NT2/D1 (cell line): ENCODE results near the gene DCTD.

Source experiments
- DNase-seq: peaks from one replicate; pipeline ENCODE4 v3.0.0-alpha.2; 2011; ENCODE audit warnings: low read depth, low spot score
- H3K27me3 ChIP-seq: 2 replicates; pipeline ENCODE4 v1.6.0; 2011; ENCODE audit warnings: mild to moderate bottlenecking; ENCODE audit not compliant: insufficient read length, insufficient read depth
- H3K36me3 ChIP-seq: 2 replicates; pipeline ENCODE4 v1.6.1; 2011; ENCODE audit warnings: mild to moderate bottlenecking, low read length, mixed read lengths; ENCODE audit not compliant: insufficient read depth, insufficient read length
- H3K4me1 ChIP-seq: 2 replicates; pipeline ENCODE4 v1.5.1; 2011; ENCODE audit not compliant: insufficient read depth, insufficient read length
- H3K4me3 ChIP-seq: 2 replicates; pipeline ENCODE4 v1.5.1; 2011; ENCODE audit warnings: low read depth; ENCODE audit not compliant: insufficient read length
- H3K9ac ChIP-seq: 2 replicates; pipeline ENCODE4 v1.6.0; 2011; ENCODE audit warnings: low read depth; ENCODE audit not compliant: insufficient read length
- H3K9me3 ChIP-seq: 2 replicates; pipeline ENCODE4 v1.5.1; 2011; ENCODE audit warnings: mild to moderate bottlenecking, low read length; ENCODE audit not compliant: insufficient read depth
- SUZ12 ChIP-seq: IDR thresholded peaks from 2 replicates; pipeline ENCODE4 v1.6.1; 2011; ENCODE audit not compliant: insufficient read length, insufficient read depth; ENCODE audit errors: extremely low read depth
- YY1 ChIP-seq: IDR thresholded peaks from 2 replicates; pipeline ENCODE4 v1.6.1; 2011; ENCODE audit not compliant: insufficient read length, insufficient read depth
- ZNF274 ChIP-seq: IDR thresholded peaks from 2 replicates; pipeline ENCODE4 v1.6.1; 2011; ENCODE audit warnings: mild to moderate bottlenecking, low read depth, low read length

The DCTD gene

GRCh38 chr4:182920676-182921075 is 3.5 kb upstream of the DCTD start:
- no peaks in the 10 kb centered on the region for H3K36me3 ChIP-seq
- no peak for DNase-seq
- no peaks in the 10 kb centered on the region for H3K9me3 ChIP-seq
- peaks cover 5% of the 10 kb centered on the region for H3K27me3 ChIP-seq
- no peak overlapping the region for H3K4me3 ChIP-seq
- no peak overlapping the region for H3K9ac ChIP-seq
- TF ChIP-seq YY1 (no peak), SUZ12 (no peak), ZNF274 (no peak)
- H3K4me1 ChIP-seq, result peaks cover 2% of the 10 kb centered on the region

GRCh38 chr4:182918791-182919302 is 1.7 kb upstream of the DCTD start:
- Histone ChIP-seq H3K9me3 (no peaks in the 10 kb centered on the region), H3K4me1 (peaks cover 2% of the 10 kb centered on the region), H3K36me3 (peaks cover 15% of the 10 kb centered on the region), H3K27me3 (peaks cover 5% of the 10 kb centered on the region), H3K4me3 (no peak overlapping the region), H3K9ac (no peak overlapping the region)
- DNase-seq, result no peak
- TF ChIP-seq SUZ12 (no peak), YY1 (no peak), ZNF274 (no peak)

GRCh38 chr4:182918044-182918607 is 940 bp upstream of the DCTD start:
- H3K9me3 ChIP-seq, result no peaks in the 10 kb centered on the region
- no peak for TF ChIP-seq ZNF274
- no peak for TF ChIP-seq YY1
- TF ChIP-seq SUZ12, result no peak
- peak overlapping the region; percentile 72 for H3K4me3 ChIP-seq
- no peak for DNase-seq
- peaks cover 19% of the 10 kb centered on the region for H3K36me3 ChIP-seq
- peaks cover 2% of the 10 kb centered on the region for H3K4me1 ChIP-seq
- H3K27me3 ChIP-seq, result peaks cover 5% of the 10 kb centered on the region
- H3K9ac ChIP-seq, result peak overlapping the region; percentile 85

- Histone ChIP-seq H3K27me3 (peaks cover 5% of the 10 kb centered on the region), H3K36me3 (peaks cover 31% of the 10 kb centered on the region), H3K4me3 (peak overlapping the region; percentile 72), H3K9ac (peak overlapping the region; percentile 89), H3K9me3 (no peaks in the 10 kb centered on the region), H3K4me1 (peaks cover 2% of the 10 kb centered on the region)
- DNase-seq, result no peak
- TF ChIP-seq ZNF274, result no peak
- TF ChIP-seq YY1, result no peak
- no peak for TF ChIP-seq SUZ12
These were observed 554 bp downstream of the DCTD start for GRCh38 chr4:182916483-182917181.

- peaks cover 2% of the 10 kb centered on the region for H3K4me1 ChIP-seq
- no peak overlapping the region for H3K9ac ChIP-seq
- no peak for TF ChIP-seq ZNF274
- no peak for TF ChIP-seq YY1
- no peak for TF ChIP-seq SUZ12
- H3K27me3 ChIP-seq, result peaks cover 5% of the 10 kb centered on the region
- no peak overlapping the region for H3K4me3 ChIP-seq
- H3K36me3 ChIP-seq, result peaks cover 53% of the 10 kb centered on the region
- H3K9me3 ChIP-seq, result no peaks in the 10 kb centered on the region
- no peak for DNase-seq
These were observed 2.8 kb downstream of the DCTD start for GRCh38 chr4:182914357-182914756.

GRCh38 chr4:182913621-182914020 is 3.6 kb downstream of the DCTD start:
- TF ChIP-seq YY1, result no peak
- TF ChIP-seq SUZ12, result no peak
- TF ChIP-seq ZNF274, result no peak
- peaks cover 2% of the 10 kb centered on the region for H3K4me1 ChIP-seq
- H3K4me3 ChIP-seq, result no peak overlapping the region
- H3K36me3 ChIP-seq, result peaks cover 58% of the 10 kb centered on the region
- DNase-seq, result no peak
- H3K27me3 ChIP-seq, result peaks cover under 1% of the 10 kb centered on the region
- H3K9ac ChIP-seq, result no peak overlapping the region
- no peaks in the 10 kb centered on the region for H3K9me3 ChIP-seq

- no peak overlapping the region for H3K9ac ChIP-seq
- peaks cover 58% of the 10 kb centered on the region for H3K36me3 ChIP-seq
- H3K4me1 ChIP-seq, result no peaks in the 10 kb centered on the region
- H3K4me3 ChIP-seq, result no peak overlapping the region
- TF ChIP-seq ZNF274 (no peak), YY1 (no peak), SUZ12 (no peak)
- DNase-seq, result no peak
- no peaks in the 10 kb centered on the region for H3K9me3 ChIP-seq
- H3K27me3 ChIP-seq, result no peaks in the 10 kb centered on the region
These were observed 4.2 kb downstream of the DCTD start for GRCh38 chr4:182913036-182913435.
